Measurements from ENCODE around the gene TBC1D24. TPM values are rescaled to one million over a fixed set of nuclear protein-coding genes. Genes with fewer than 3 reads are reported as not detected.

TBC1D24 gene
- total RNA-seq, 1 donor from 2014 or later, result 12.6 TPM

GRCh38 chr16:2507665-2508064, 32.7 kb downstream of the TBC1D24 start:
- Mint-ChIP-seq H3K4me1 (peaks cover 67% of the 10 kb centered on the region), H3K9me3 (no peaks in the 10 kb centered on the region), H3K4me3 (no peak overlapping the region), H3K27me3 (no peaks in the 10 kb centered on the region), H3K27ac (peak overlapping the region; percentile 89), H3K36me3 (ENCODE audit: low read depth) (no peaks in the 10 kb centered on the region)
- intact Hi-C loops (cut with micrococcal nuclease), result no loop called here
- ATAC-seq (ENCODE audit: low read depth) (peak; percentile 9), DNase-seq (no peak)
- POLR2A ChIA-PET, result interaction anchor here (0.9 to 3.1 kb wide), 9 partner anchors 8 to 352 kb away, joined by 3 to 17 read pairs (median 4); partner anchors contain the start of genes AMDHD2, CEMP1, ECI1 and PDPK1
- no peak for TF ChIP-seq CTCF (IDR thresholded peaks at IDR 0.05)
- CTCF ChIA-PET, result interaction anchor here (0.9 to 1.1 kb wide), 3 partner anchors 8 to 33 kb away, joined by 4 to 7 read pairs (median 5); partner anchors contain the start of gene AMDHD2

- Mint-ChIP-seq H3K4me3 (peak overlapping the region; percentile 57), H3K27ac (peak overlapping the region; percentile 94), H3K27me3 (no peaks in the 10 kb centered on the region), H3K36me3 (ENCODE audit: low read depth) (peaks cover under 1% of the 10 kb centered on the region), H3K4me1 (peaks cover 76% of the 10 kb centered on the region), H3K9me3 (no peaks in the 10 kb centered on the region)
- intact Hi-C loops (cut with micrococcal nuclease), result no loop called here
- DNase-seq (no peak), ATAC-seq (ENCODE audit: low read depth) (no peak)
- ChIA-PET CTCF (interaction anchor here (1.4 to 1.6 kb wide), 2 partner anchors 8 to 11 kb away, joined by 3 to 6 read pairs; partner anchors contain the start of gene AMDHD2), POLR2A (interaction anchor here (2.3 to 3.1 kb wide), 2 partner anchors 12 to 23 kb away, joined by 13 to 17 read pairs; partner anchors contain the start of genes AMDHD2 and CEMP1)
- no peak for TF ChIP-seq CTCF (IDR thresholded peaks at IDR 0.05)
Observed at GRCh38 chr16:2508722-2509400, 33.9 kb downstream of the TBC1D24 start.

DNA sequence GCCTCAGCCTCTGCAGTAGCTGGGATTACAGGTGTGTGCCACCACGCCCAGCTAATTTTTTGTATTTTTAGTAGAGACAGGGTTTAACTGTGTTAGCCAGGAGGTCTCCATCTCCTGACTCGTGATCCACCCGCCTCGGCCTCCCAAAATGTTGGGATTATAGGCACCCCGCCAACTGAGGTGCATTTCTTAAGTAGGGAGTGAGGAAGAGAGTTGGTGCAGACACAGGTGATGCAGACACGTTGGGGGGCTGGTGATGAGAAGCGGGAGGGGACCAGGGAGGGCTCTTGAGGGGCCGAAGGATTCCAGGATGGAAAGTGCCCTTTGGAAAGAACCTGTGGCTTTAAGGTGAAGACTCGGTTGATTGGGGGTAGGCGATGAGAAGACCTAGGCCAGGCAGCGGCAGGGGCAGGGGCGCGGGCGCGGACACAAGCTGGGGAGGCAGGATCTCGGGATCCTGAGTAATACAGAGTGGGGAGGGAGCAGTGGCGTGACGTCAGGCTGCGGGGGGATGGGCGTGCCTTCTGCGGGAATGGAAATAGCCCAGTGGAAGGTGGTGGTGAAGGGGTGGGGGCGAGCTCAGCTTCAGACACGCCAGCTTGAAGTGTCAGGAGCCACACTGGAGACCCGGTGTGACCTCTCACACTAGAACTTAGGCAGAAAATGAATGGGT, 36.3 kb downstream of the TBC1D24 start:
- peak overlapping the region; percentile 94 for H3K27ac Mint-ChIP-seq
- CTCF ChIA-PET, result no interaction called here

DNA sequence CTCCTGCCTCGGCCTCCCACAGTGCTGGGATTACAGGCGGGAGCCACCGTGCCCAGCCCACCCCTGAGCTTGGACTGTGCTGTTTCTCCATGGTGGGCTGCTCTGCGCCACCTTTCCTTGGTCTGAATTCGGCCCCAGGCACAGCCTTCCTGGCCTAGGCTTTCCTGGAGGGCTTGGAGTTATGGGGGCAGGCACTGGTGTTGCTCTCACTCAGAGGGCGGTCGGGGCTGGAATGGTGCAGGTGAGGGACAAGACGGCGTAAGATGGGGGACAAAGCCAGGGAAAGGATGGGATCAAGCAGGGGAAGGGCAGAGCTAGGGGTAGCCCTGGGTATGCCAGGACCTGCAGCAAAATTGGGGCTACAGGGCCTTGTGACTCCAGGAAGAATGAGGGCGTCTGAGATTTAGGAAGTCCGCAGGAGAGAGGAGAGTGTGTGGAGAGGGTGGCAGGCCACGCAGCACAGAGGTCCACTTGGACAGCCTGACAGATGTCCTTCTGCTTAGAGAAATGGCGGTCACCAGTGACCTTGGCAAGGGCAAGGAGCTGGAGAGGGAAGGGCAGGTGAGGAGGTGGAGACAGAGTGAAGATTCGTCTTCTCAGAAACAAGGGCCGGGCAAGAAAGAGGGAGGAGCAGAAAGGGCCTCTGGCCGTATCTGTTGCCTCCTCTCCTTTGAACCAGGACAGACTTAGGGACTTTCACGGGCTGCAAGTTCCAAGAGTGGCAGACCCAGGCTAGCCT, 37.2 kb downstream of the TBC1D24 start:
- peaks cover 17% of the 10 kb centered on the region for H3K36me3 Mint-ChIP-seq (ENCODE audit: low read depth)
- no peak for TF ChIP-seq CTCF (IDR thresholded peaks at IDR 0.05)
- H3K27me3 Mint-ChIP-seq, result no peaks in the 10 kb centered on the region
- intact Hi-C loops (cut with micrococcal nuclease), result loop anchor here (5.0 kb wide), 1 partner anchor 245 kb away; the partner anchor contains the start of gene RNPS1
- peak overlapping the region; percentile 90 for H3K4me3 Mint-ChIP-seq
- no peaks in the 10 kb centered on the region for H3K9me3 Mint-ChIP-seq
- no peak for ATAC-seq (ENCODE audit: low read depth)
- DNase-seq, result no peak
- ChIA-PET CTCF (no interaction called here), POLR2A (interaction anchor here (1.4 to 2.7 kb wide), 3 partner anchors 8 to 357 kb away, joined by 3 to 16 read pairs (median 9); partner anchors contain the start of genes AMDHD2 and TRAF7)
- peak overlapping the region; percentile 88 for H3K27ac Mint-ChIP-seq
- peaks cover 86% of the 10 kb centered on the region for H3K4me1 Mint-ChIP-seq

More for the DNA sequence above, 36.3 kb downstream of the TBC1D24 start:
- Mint-ChIP-seq H3K27me3 (no peaks in the 10 kb centered on the region), H3K36me3 (ENCODE audit: low read depth) (peaks cover 9% of the 10 kb centered on the region), H3K9me3 (no peaks in the 10 kb centered on the region), H3K4me3 (no peak overlapping the region), H3K4me1 (peaks cover 86% of the 10 kb centered on the region)
- DNase-seq, result no peak
- POLR2A ChIA-PET, result interaction anchor here (1.4 to 2.7 kb wide), 4 partner anchors 9 to 356 kb away, joined by 3 to 16 read pairs (median 11); partner anchors contain the start of genes AMDHD2, CEMP1 and TRAF7
- no peak for TF ChIP-seq CTCF (IDR thresholded peaks at IDR 0.05)
- ATAC-seq (ENCODE audit: low read depth), result no peak
- intact Hi-C loops (cut with micrococcal nuclease), result loop anchor here (5.0 kb wide), 1 partner anchor 244 kb away; the partner anchor contains the start of gene RNPS1

Data from activated B cell treated with CpG ODN at 0.5 μM for 24 hours (primary cell).